Bronchial epithelial cell (primary cell): ENCODE results near the gene PTPRN2. TPM values are rescaled to one million over a fixed set of nuclear protein-coding genes. Genes with fewer than 3 reads are reported as not detected.

ENCODE experiments used
- DNase-seq: peaks from one replicate; pipeline ENCODE4 v3.0.0-alpha.2; 2010; ENCODE audit warnings: low read depth
- FAIRE-seq: peaks from 2 replicates; lab custom pipeline; 2011; peaks lifted over from hg19 to GRCh38; lab: Jason Lieb, UNC
- H3K27me3 ChIP-seq: 2 replicates; pipeline ENCODE4 v1.5.1; 2011; ENCODE audit warnings: low read length; ENCODE audit not compliant: control insufficient read depth, insufficient read depth
- H3K36me3 ChIP-seq: 2 replicates; pipeline ENCODE4 v1.5.1; 2011; ENCODE audit warnings: low read length; ENCODE audit not compliant: control insufficient read depth, insufficient read depth
- H3K4me3 ChIP-seq: 2 replicates; pipeline ENCODE4 v1.5.1; 2011; ENCODE audit warnings: mild to moderate bottlenecking, low read depth, low read length, control low read depth
- total RNA-seq: library from RNA; depleted of rRNA; stranded (reverse); fragments of >200 nt; gene quantifications from 2 replicates; pipeline ENCODE4 v1.2.1, GENCODE V29; 2014
- TF ChIP-seq, protein P1 (sequence below): IDR thresholded peaks from 2 replicates; pipeline ENCODE4 v1.5.1; 2011; ENCODE audit warnings: mild to moderate bottlenecking, moderate library complexity, low read length, control low read depth, inconsistent platforms; ENCODE audit not compliant: insufficient read depth, severe bottlenecking

Gene PTPRN2
- total RNA-seq, 1 donor from 2014 or later, result 1.1 TPM

DNA sequence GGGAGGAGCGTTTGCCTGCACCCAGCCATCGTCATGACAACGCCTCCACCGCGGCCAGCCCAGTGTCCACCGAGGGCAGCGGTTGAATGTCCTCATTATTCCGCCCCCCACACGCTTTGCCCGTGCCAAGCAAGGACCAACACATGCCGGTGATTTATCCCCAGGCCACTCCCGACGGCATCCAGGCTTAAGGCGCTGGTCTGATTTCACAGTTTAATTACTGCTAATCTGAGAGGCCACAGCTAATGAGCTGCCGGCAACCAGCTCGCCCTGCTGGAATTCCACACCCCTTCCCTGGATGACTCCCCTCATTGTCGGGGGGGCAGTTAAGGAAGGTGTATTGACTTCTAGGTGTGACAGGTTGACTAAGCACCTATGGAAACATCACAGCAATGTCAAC, 818.5 kb downstream of the PTPRN2 start:
- Histone ChIP-seq H3K36me3 (no peaks in the 10 kb centered on the region), H3K4me3 (no peak overlapping the region), H3K27me3 (no peaks in the 10 kb centered on the region)
- TF ChIP-seq, protein P1, sequence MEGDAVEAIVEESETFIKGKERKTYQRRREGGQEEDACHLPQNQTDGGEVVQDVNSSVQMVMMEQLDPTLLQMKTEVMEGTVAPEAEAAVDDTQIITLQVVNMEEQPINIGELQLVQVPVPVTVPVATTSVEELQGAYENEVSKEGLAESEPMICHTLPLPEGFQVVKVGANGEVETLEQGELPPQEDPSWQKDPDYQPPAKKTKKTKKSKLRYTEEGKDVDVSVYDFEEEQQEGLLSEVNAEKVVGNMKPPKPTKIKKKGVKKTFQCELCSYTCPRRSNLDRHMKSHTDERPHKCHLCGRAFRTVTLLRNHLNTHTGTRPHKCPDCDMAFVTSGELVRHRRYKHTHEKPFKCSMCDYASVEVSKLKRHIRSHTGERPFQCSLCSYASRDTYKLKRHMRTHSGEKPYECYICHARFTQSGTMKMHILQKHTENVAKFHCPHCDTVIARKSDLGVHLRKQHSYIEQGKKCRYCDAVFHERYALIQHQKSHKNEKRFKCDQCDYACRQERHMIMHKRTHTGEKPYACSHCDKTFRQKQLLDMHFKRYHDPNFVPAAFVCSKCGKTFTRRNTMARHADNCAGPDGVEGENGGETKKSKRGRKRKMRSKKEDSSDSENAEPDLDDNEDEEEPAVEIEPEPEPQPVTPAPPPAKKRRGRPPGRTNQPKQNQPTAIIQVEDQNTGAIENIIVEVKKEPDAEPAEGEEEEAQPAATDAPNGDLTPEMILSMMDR, result no peak
- DNase-seq, result no peak
- FAIRE-seq, result no peak

DNA sequence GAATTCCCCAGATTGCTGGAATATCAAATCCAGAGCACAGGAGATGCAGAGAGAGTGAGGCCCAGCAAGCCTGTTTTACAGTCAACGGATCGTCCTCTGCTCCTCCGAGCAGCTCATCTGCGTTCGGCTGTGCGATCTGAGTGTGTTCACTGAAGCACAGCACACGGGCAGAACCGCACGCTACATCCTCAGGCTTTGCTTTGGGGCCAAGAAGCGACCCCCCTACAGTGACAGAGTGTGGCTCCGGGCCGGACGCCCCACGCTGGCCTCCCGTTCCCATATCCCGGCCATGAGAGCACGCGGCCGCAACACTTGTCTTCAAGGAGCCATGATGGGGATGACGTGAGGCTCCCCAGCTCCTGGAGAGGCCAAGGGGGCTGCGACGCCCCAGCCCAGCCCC, 819.4 kb downstream of the PTPRN2 start:
- FAIRE-seq, result no peak
- TF ChIP-seq, protein P1, result no peak
- no peak overlapping the region for H3K4me3 ChIP-seq
- DNase-seq, result no peak
- H3K36me3 ChIP-seq, result no peaks in the 10 kb centered on the region
- H3K27me3 ChIP-seq, result no peaks in the 10 kb centered on the region

DNA sequence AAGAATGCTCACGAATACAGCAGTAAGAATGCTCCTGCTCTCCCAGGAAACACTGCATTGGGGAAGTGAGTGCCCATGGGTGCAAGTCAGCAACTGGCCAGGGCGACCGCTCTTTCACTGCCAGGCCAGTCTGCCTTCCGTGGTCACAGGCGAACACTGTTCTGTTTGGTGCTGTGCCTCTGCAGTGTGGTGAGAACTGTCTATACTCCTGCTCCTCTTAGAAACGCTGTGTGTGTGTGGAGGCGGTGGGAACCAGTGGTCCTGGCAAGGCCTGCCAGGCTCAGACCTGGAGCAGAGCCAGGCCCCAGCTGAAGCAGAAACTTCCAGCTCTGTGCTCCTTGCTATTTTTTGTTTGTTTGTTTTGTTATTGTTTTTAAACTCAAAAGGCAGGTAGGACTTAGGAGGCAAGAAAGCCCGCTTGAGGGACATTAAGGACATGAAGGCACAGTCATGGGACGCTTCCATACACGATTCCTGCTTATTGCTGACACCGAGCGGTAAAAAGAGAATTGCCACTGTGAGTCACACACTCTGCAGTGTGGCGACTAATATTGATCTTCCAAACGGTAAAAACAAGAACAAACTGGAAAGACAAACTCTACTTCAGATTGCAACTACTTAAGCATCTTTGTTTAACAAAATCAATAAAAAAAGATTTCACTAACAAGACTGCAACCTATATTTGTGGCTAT, 820.0 kb downstream of the PTPRN2 start:
- DNase-seq (no peak), FAIRE-seq (no peak)
- Histone ChIP-seq H3K4me3 (no peak overlapping the region), H3K36me3 (no peaks in the 10 kb centered on the region), H3K27me3 (no peaks in the 10 kb centered on the region)
- TF ChIP-seq, protein P1, result no peak

DNA sequence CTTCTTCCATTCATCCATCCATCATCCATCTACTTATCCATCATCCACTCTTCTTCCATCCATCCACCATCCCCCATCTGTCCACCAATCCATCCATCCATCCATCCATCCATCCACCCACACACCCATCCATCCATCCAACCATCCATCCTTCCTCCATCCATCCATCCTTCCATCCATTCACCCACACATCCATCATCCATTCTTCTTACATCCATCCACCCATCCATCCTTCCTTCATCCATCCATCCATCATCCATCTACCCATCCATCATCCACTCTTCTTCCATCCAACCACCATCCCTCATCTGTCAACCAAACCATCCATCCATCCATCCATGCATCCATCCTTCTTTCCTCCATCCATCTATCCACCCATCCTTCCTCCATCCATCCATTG, 821.5 kb downstream of the PTPRN2 start:
- Histone ChIP-seq H3K4me3 (no peak overlapping the region), H3K36me3 (no peaks in the 10 kb centered on the region), H3K27me3 (no peaks in the 10 kb centered on the region)
- no peak for DNase-seq
- FAIRE-seq, result no peak
- TF ChIP-seq, protein P1, result no peak

DNA sequence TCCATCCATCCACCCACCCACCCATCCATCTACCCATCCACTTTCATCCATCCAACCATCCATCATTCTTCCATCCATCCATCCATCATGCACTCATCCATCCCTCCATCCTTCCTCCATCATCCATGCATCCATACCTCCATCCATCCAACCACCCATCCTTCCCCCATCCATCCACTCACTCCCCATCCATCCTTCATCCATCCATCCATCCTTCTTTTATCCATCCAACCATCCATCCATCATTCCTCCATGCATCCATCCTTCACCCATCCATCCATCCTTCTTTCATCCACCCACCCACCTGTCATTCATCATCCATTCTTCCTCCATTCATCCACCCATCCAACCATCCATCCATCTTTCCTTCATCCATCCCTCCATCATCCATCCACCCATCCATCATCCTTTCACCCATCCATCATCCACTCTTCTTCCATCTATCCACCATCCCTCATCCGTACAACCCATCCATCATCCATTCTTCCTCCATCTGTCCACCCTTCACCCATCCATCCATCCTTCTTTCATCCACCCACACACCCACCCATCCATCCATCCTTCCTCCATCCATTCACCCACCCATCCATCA, 822.6 kb downstream of the PTPRN2 start:
- TF ChIP-seq, protein P1, result no peak
- FAIRE-seq, result no peak

More for the DNA sequence above, 822.6 kb downstream of the PTPRN2 start:
- no peak for DNase-seq
- H3K36me3 ChIP-seq, result no peaks in the 10 kb centered on the region
- no peaks in the 10 kb centered on the region for H3K27me3 ChIP-seq
- H3K4me3 ChIP-seq, result no peak overlapping the region
